Loucy (cell line): ENCODE data around the gene FSTL4.

ENCODE experiments used
- H2AFZ ChIP-seq: fragments of 200-600 bp; sonication (generic); 2 replicates; pipeline ENCODE4 v1.6.0; 2016; ENCODE audit warnings: antibody characterized with exemption, mild to moderate bottlenecking, low read length, moderate library complexity
- H3F3A ChIP-seq: fragments of 200-600 bp; 2 replicates; pipeline ENCODE4 v1.6.0; 2016; ENCODE audit warnings: antibody characterized with exemption, low read depth, mild to moderate bottlenecking
- H3K27me3 ChIP-seq: fragments of 200-600 bp; sonication (generic); 2 replicates; pipeline ENCODE4 v1.6.1; 2014; ENCODE audit warnings: low read length, mild to moderate bottlenecking; ENCODE audit not compliant: insufficient read depth, poor library complexity, severe bottlenecking
- H3K36me3 ChIP-seq: fragments of 200-600 bp; sonication (generic); 2 replicates; pipeline ENCODE4 v1.6.1; 2016; ENCODE audit warnings: low read length; ENCODE audit not compliant: insufficient read depth
- H3K4me1 ChIP-seq: fragments of 200-600 bp; sonication (generic); 2 replicates; pipeline ENCODE4 v1.5.1; 2014; ENCODE audit warnings: low read length, mild to moderate bottlenecking; ENCODE audit not compliant: insufficient read depth, poor library complexity, severe bottlenecking
- H3K4me2 ChIP-seq: fragments of 200-600 bp; sonication (generic); 2 replicates; pipeline ENCODE4 v1.6.0; 2014; ENCODE audit warnings: antibody characterized with exemption, low read length, low read depth, mild to moderate bottlenecking; ENCODE audit not compliant: poor library complexity, severe bottlenecking
- H3K4me3 ChIP-seq: fragments of 200-600 bp; sonication (generic); 2 replicates; pipeline ENCODE4 v1.5.1; 2014; ENCODE audit warnings: low read length, mild to moderate bottlenecking, mixed read lengths; ENCODE audit not compliant: poor library complexity, severe bottlenecking
- H3K79me2 ChIP-seq: fragments of 200-600 bp; sonication (generic); 2 replicates; pipeline ENCODE4 v1.6.1; 2014; ENCODE audit warnings: low read length; ENCODE audit not compliant: insufficient read depth
- H3K9ac ChIP-seq: fragments of 200-600 bp; sonication (generic); 2 replicates; pipeline ENCODE4 v1.6.0; 2014; ENCODE audit warnings: mild to moderate bottlenecking, low read depth, low read length, moderate library complexity; ENCODE audit not compliant: poor library complexity, severe bottlenecking
- H3K9me2 ChIP-seq: fragments of 200-600 bp; sonication (generic); replicated peaks from 2 replicates; pipeline ENCODE4 v1.6.1; 2016; ENCODE audit warnings: low read depth, low read length, mixed read lengths
- H3K9me3 ChIP-seq: fragments of 200-600 bp; sonication (generic); 2 replicates; pipeline ENCODE4 v1.6.1; 2014; ENCODE audit warnings: mild to moderate bottlenecking, antibody characterized with exemption, low read length, low read depth; ENCODE audit not compliant: insufficient read depth
- H4K20me1 ChIP-seq: fragments of 200-600 bp; sonication (generic); 2 replicates; pipeline ENCODE4 v1.6.0; 2014; ENCODE audit warnings: antibody characterized with exemption, low read length, mild to moderate bottlenecking; ENCODE audit not compliant: insufficient read depth, poor library complexity, severe bottlenecking
- EZH2phosphoT487 ChIP-seq: fragments of 200-600 bp; IDR thresholded peaks from 2 replicates; pipeline ENCODE4 v1.6.1; 2018; ENCODE audit warnings: antibody characterized with exemption, mild to moderate bottlenecking, moderate library complexity, borderline replicate concordance
- TF ChIP-seq, protein P1 (sequence below): fragments of 200-600 bp; sonication (generic); conservative IDR thresholded peaks from 2 replicates; pipeline ENCODE4 v1.5.1; 2014; ENCODE audit warnings: mild to moderate bottlenecking, antibody characterized with exemption, low read length

FSTL4 gene

DNA sequence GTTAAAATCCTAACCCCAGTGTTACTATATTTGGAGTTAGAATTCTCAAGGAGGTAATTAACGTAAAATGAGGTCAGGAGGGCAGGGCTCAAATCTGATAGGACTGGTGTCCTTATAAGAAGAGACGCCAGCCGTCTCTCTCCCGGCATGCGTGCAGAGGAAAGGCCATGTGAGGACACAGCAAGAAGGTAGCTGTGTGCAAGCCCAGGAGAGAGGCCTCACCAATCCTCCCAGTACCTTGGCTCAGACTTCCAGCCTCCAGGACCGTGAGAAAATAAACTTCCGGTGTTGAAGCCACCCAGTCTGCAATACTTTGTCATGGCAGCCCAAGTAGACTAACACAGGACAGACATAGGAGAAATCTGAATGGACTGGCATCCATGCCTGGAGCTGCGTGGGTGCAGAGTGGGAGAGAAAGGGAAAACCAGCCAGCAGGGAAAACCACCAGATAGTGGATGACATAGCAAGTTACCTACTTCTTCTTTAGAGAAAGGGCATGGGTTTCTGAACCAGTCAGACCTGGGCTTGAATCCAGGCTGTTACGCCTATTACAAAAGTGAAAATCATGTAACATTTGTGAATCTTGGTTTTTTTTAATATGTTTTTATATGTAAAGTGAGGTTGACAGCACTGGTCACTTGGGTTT lies 89.2 kb downstream of the FSTL4 start:
- H3K79me2 ChIP-seq: no peaks in the 10 kb centered on the region
- H3K9me2 ChIP-seq: no peaks in the 10 kb centered on the region
- no peaks in the 10 kb centered on the region for H3K27me3 ChIP-seq
- H3F3A ChIP-seq: no peaks in the 10 kb centered on the region
- H3K9ac ChIP-seq: no peak overlapping the region
- no peaks in the 10 kb centered on the region for H4K20me1 ChIP-seq
- H3K4me1 ChIP-seq: no peaks in the 10 kb centered on the region
- H2AFZ ChIP-seq: no peak overlapping the region
- H3K9me3 ChIP-seq: no peaks in the 10 kb centered on the region
- H3K4me2 ChIP-seq: no peak overlapping the region
- H3K36me3 ChIP-seq: no peaks in the 10 kb centered on the region
- no peak overlapping the region for H3K4me3 ChIP-seq
- no peak for TF ChIP-seq EZH2phosphoT487
- TF ChIP-seq, protein P1, sequence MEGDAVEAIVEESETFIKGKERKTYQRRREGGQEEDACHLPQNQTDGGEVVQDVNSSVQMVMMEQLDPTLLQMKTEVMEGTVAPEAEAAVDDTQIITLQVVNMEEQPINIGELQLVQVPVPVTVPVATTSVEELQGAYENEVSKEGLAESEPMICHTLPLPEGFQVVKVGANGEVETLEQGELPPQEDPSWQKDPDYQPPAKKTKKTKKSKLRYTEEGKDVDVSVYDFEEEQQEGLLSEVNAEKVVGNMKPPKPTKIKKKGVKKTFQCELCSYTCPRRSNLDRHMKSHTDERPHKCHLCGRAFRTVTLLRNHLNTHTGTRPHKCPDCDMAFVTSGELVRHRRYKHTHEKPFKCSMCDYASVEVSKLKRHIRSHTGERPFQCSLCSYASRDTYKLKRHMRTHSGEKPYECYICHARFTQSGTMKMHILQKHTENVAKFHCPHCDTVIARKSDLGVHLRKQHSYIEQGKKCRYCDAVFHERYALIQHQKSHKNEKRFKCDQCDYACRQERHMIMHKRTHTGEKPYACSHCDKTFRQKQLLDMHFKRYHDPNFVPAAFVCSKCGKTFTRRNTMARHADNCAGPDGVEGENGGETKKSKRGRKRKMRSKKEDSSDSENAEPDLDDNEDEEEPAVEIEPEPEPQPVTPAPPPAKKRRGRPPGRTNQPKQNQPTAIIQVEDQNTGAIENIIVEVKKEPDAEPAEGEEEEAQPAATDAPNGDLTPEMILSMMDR: no peak

DNA sequence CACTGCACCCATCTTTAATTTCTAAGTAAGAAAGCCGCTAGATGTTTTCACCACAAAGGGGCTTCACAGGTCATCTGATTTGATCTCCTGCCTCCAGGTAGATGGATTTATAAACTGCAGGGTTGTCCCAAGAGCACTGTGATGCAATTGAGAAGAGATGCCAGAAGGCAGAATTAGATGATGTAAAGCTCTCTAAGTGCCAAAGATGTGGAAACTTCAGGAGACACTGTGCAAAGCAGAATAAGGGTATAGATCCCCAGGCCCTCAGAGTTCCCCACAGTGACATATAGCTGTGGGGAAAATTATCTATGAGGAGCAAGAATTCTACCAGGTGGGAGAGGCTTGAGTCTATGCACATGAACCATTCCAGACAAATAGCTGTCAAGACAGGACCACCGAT lies 90.5 kb downstream of the FSTL4 start:
- Histone ChIP-seq H3K9ac (no peak overlapping the region), H3K4me1 (no peaks in the 10 kb centered on the region), H3K4me3 (no peak overlapping the region), H3K36me3 (no peaks in the 10 kb centered on the region), H3K9me3 (no peaks in the 10 kb centered on the region), H3K79me2 (no peaks in the 10 kb centered on the region), H4K20me1 (no peaks in the 10 kb centered on the region), H3F3A (no peaks in the 10 kb centered on the region), H3K9me2 (no peaks in the 10 kb centered on the region), H3K27me3 (no peaks in the 10 kb centered on the region), H2AFZ (no peak overlapping the region), H3K4me2 (no peak overlapping the region)
- TF ChIP-seq, protein P1: no peak
- no peak for TF ChIP-seq EZH2phosphoT487

DNA sequence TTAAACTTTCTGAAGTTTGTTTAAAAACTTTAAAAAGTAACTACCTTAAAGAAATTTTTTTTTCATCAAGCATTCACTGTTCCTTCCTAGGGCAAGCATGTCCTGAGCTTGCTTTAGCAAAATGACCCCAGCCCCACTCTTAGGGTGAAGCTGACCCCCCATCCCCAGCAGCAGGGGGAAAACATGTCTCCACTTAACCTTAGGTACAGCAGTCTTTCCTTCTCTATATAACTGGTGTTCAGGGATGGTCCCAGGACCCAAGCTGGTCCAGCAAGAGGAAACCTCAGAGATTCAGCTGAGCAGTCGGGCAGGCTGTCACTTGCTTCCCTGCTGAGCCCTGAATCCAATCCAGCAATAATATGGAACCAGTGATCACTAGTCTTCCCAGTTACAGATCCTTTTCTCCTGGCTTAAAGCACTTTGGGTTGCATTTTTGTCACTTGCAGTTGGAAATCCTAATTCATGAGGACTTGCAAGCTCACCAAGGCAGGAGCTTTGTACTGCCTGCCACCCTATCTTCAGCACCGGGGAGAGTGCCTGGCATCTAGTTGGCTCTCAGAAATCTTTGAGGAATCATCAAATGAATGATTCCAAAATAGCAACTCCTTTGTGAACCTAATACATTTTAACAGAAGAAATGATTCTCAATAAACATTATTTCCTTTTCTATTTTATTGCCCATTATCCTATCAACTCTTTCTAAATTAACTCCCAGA lies 91.2 kb downstream of the FSTL4 start:
- no peak for TF ChIP-seq EZH2phosphoT487
- TF ChIP-seq, protein P1: no peak
- Histone ChIP-seq H3K9me2 (no peaks in the 10 kb centered on the region), H3K4me2 (no peak overlapping the region), H3K4me3 (no peak overlapping the region), H3K9ac (no peak overlapping the region), H4K20me1 (no peaks in the 10 kb centered on the region), H3K9me3 (no peaks in the 10 kb centered on the region), H3F3A (no peaks in the 10 kb centered on the region), H3K36me3 (no peaks in the 10 kb centered on the region), H3K27me3 (no peaks in the 10 kb centered on the region), H3K79me2 (no peaks in the 10 kb centered on the region), H2AFZ (no peak overlapping the region), H3K4me1 (no peaks in the 10 kb centered on the region)
